ENCODE data around the gene SERP2. TPM values are rescaled to one million over a fixed set of nuclear protein-coding genes. Genes with fewer than 3 reads are reported as not detected.

SERP2 gene
- total and polyA plus RNA-seq, 2 donors (not counting 1 experiment from before 2014, with no cell fraction given) = 0.43 TPM; not detected in 1

DNA sequence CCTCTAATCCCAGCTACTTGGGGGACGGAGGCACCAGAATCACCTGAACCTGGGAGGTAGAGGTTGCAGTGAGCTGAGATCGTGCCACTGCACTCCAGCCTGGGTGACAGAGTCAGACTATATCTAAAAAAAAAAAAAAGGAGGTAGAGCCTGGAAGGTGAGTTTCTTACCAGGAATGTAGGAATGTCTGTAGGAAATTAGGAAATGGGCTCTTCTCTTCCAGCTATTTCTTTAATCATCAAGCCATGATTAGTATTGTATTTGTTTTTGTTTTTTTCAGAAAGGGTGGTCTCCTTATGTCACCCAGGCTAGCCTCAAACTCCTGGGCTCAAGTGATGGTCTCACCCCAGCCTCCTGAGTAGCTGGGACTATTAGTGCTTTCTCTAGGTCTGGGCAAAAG is 26.3 kb upstream of the SERP2 start:
- intact Hi-C loops (cut with micrococcal nuclease) = no loop called here

DNA sequence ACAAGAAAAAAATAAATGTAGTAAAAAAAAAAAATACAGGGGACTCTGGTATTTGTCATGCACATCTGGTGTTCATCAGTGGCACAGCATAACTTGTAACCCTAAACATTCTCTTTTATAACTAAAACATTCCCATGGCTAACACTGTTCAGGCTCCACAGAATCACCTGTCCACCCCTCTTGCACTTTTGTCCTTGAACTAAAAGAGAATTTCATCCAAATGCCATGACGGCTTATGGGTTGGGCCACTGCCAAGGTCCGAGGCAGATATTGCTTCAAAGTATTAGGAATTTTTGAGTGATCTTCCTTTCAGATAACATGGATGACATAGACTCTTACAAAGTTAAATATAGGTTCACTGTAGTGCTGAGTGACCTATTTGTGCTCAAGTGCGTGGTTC is 25.7 kb upstream of the SERP2 start:
- Histone ChIP-seq H3K4me1 (ENCODE audit: control insufficient read depth in 2 of 2, insufficient read depth in 2 of 2, low read length in 2 of 2) (no peaks in the 10 kb centered on the region), H3K27ac (ENCODE audit: low read length in 2 of 2) (no peak overlapping the region), H3K36me3 (replicated peaks in 1 of 2; ENCODE audit: control extremely low read depth in 1 of 2, control insufficient read depth in 1 of 2, extremely low read depth in 1 of 2, insufficient read depth in 2 of 2, low read length in 1 of 2) (no peaks in the 10 kb centered on the region), H3K9me3 (ENCODE audit: control extremely low read depth in 1 of 3, control insufficient read depth in 2 of 3, insufficient read depth in 1 of 3, low read length in 2 of 3) (no peaks in the 10 kb centered on the region), H3K9ac (ENCODE audit: low read length) (no peak overlapping the region), H3K79me2 (ENCODE audit: control insufficient read depth, insufficient read depth, low read length) (no peaks in the 10 kb centered on the region), H4K20me1 (ENCODE audit: control insufficient read depth, insufficient read depth, low read length, poor library complexity, severe bottlenecking) (no peaks in the 10 kb centered on the region), H3K4me3 (ENCODE audit: control extremely low read depth in 1 of 5, extremely low read depth in 1 of 5, insufficient read depth in 1 of 5, low read depth in 2 of 5, low read length in 4 of 5) (no peak overlapping the region), H3K4me2 (replicated peaks; ENCODE audit: low read depth, low read length, poor library complexity, severe bottlenecking) (no peak overlapping the region), H2AFZ (ENCODE audit: insufficient read depth, low read depth, low read length, poor library complexity, severe bottlenecking) (no peak overlapping the region), H3K27me3 (replicated peaks in 1 of 4; ENCODE audit: control extremely low read depth in 1 of 4, control insufficient read depth in 3 of 4, insufficient read depth in 4 of 4, low read length in 3 of 4) (no peaks in the 10 kb centered on the region)
- ChIA-PET CTCF (no interaction called here), POLR2A (no interaction called here)
- ATAC-seq (ENCODE audit: low read depth) = no peak
- WGBS (ENCODE audit: insufficient coverage) = no CpG with 5 or more reads among the region's 3 CpGs
- H3K27ac Mint-ChIP-seq = no peak overlapping the region
- DNase-seq = no peak
- H3K4me3 Mint-ChIP-seq = no peak overlapping the region
- peaks cover 13% of the 10 kb centered on the region for H3K27me3 Mint-ChIP-seq
- intact Hi-C loops (cut with micrococcal nuclease) = no loop called here
- TF ChIP-seq, protein P1, sequence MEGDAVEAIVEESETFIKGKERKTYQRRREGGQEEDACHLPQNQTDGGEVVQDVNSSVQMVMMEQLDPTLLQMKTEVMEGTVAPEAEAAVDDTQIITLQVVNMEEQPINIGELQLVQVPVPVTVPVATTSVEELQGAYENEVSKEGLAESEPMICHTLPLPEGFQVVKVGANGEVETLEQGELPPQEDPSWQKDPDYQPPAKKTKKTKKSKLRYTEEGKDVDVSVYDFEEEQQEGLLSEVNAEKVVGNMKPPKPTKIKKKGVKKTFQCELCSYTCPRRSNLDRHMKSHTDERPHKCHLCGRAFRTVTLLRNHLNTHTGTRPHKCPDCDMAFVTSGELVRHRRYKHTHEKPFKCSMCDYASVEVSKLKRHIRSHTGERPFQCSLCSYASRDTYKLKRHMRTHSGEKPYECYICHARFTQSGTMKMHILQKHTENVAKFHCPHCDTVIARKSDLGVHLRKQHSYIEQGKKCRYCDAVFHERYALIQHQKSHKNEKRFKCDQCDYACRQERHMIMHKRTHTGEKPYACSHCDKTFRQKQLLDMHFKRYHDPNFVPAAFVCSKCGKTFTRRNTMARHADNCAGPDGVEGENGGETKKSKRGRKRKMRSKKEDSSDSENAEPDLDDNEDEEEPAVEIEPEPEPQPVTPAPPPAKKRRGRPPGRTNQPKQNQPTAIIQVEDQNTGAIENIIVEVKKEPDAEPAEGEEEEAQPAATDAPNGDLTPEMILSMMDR (IDR thresholded peaks at IDR 0.05) = no peak
- TF ChIP-seq EZH2 (IDR thresholded peaks at IDR 0.05; ENCODE audit: borderline replicate concordance, insufficient read depth, low read depth, low read length, poor library complexity, severe bottlenecking) = no peak
- peaks cover 2% of the 10 kb centered on the region for H3K9me3 Mint-ChIP-seq (ENCODE audit: insufficient read depth)
- no peaks in the 10 kb centered on the region for H3K4me1 Mint-ChIP-seq

More for the DNA sequence above, 26.3 kb upstream of the SERP2 start:
- ATAC-seq (ENCODE audit: low read depth) (no peak), DNase-seq (no peak)
- ChIA-PET CTCF (no interaction called here), POLR2A (no interaction called here)
- no peaks in the 10 kb centered on the region for H4K20me1 ChIP-seq (ENCODE audit: control insufficient read depth, insufficient read depth, low read length, poor library complexity, severe bottlenecking)
- no peak overlapping the region for H3K4me3 Mint-ChIP-seq
- no peaks in the 10 kb centered on the region for H3K4me1 Mint-ChIP-seq
- no peak for TF ChIP-seq EZH2 (IDR thresholded peaks at IDR 0.05; ENCODE audit: borderline replicate concordance, insufficient read depth, low read depth, low read length, poor library complexity, severe bottlenecking)
- TF ChIP-seq, protein P1 (IDR thresholded peaks at IDR 0.05) = no peak
- no peaks in the 10 kb centered on the region for H3K27me3 ChIP-seq (replicated peaks in 1 of 4; ENCODE audit: control extremely low read depth in 1 of 4, control insufficient read depth in 3 of 4, insufficient read depth in 4 of 4, low read length in 3 of 4)
- H3K27ac ChIP-seq (ENCODE audit: low read length in 2 of 2) = no peak overlapping the region
- H3K4me1 ChIP-seq (ENCODE audit: control insufficient read depth in 2 of 2, insufficient read depth in 2 of 2, low read length in 2 of 2) = no peaks in the 10 kb centered on the region
- H3K27me3 Mint-ChIP-seq = peaks cover 13% of the 10 kb centered on the region
- H3K27ac Mint-ChIP-seq = no peak overlapping the region
- no peak overlapping the region for H2AFZ ChIP-seq (ENCODE audit: insufficient read depth, low read depth, low read length, poor library complexity, severe bottlenecking)
- no peak overlapping the region for H3K9ac ChIP-seq (ENCODE audit: low read length)
- H3K4me2 ChIP-seq (replicated peaks; ENCODE audit: low read depth, low read length, poor library complexity, severe bottlenecking) = no peak overlapping the region
- peaks cover 2% of the 10 kb centered on the region for H3K9me3 Mint-ChIP-seq (ENCODE audit: insufficient read depth)
- 100% methylated on average over 2 of the region's 2 CpGs for WGBS (ENCODE audit: insufficient coverage)
- no peaks in the 10 kb centered on the region for H3K36me3 ChIP-seq (replicated peaks in 1 of 2; ENCODE audit: control extremely low read depth in 1 of 2, control insufficient read depth in 1 of 2, extremely low read depth in 1 of 2, insufficient read depth in 2 of 2, low read length in 1 of 2)
- H3K9me3 ChIP-seq (ENCODE audit: control extremely low read depth in 1 of 3, control insufficient read depth in 2 of 3, insufficient read depth in 1 of 3, low read length in 2 of 3) = no peaks in the 10 kb centered on the region
- H3K79me2 ChIP-seq (ENCODE audit: control insufficient read depth, insufficient read depth, low read length) = no peaks in the 10 kb centered on the region
- no peak overlapping the region for H3K4me3 ChIP-seq (ENCODE audit: control extremely low read depth in 1 of 5, extremely low read depth in 1 of 5, insufficient read depth in 1 of 5, low read depth in 2 of 5, low read length in 4 of 5)

Measured in B cell (primary cell).